Upper lobe of left lung (tissue), 4 donors: ENCODE data around the gene SRI.

Experiments
- POLR2A ChIP-seq, 4 donors: fragments of 450-650 bp; IDR thresholded peaks; one replicate each; pipeline ENCODE4 v1.5.1; 2016 to 2017; ENCODE audit warnings: antibody characterized with exemption in 4 of 4, mild to moderate bottlenecking in 2 of 4
- TF ChIP-seq, protein P1 (sequence below), 6 experiments: fragments of 450-650 bp in 4 of 6; fragments of 200-600 bp in 2 of 6; sonication (generic) in 2 of 6; IDR thresholded peaks; one replicate each; pipeline ENCODE4 v1.5.1; 2016 to 2019; ENCODE audit warnings: antibody characterized with exemption in 6 of 6

DNA sequence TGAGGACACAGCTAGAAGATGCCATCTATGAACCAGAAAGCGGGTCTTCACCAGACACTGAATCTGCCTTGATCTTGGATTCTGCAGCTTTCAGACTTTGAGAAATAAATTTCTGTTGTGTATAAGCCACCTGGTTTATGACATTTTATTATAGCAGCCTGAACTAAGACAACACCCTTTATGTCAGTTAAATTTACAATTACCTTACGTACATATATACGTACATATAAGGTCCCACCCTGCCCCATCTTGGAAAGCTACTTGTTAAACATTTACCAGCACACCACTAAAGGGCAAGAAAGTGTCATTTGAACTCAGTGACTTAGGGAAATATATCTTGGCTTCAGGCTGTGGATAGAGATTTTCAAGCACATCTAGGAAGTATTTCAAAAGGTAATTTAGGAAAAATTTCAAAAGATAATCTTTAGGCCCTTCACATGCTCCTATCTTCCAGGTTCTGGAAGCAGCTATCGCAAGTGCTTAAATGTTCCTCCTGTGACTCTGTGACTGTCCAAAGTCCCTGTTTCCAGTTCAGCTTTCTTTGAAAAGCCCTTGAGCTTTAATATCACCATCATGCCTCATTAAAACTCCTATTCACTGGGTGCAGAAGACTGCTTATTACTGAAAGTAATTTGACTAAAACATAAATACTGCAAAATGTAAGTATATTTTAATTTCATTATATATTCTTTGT is 9.6 kb upstream of the SRI start:
- TF ChIP-seq, protein P1, sequence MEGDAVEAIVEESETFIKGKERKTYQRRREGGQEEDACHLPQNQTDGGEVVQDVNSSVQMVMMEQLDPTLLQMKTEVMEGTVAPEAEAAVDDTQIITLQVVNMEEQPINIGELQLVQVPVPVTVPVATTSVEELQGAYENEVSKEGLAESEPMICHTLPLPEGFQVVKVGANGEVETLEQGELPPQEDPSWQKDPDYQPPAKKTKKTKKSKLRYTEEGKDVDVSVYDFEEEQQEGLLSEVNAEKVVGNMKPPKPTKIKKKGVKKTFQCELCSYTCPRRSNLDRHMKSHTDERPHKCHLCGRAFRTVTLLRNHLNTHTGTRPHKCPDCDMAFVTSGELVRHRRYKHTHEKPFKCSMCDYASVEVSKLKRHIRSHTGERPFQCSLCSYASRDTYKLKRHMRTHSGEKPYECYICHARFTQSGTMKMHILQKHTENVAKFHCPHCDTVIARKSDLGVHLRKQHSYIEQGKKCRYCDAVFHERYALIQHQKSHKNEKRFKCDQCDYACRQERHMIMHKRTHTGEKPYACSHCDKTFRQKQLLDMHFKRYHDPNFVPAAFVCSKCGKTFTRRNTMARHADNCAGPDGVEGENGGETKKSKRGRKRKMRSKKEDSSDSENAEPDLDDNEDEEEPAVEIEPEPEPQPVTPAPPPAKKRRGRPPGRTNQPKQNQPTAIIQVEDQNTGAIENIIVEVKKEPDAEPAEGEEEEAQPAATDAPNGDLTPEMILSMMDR (IDR thresholded peaks at IDR 0.05) = no peak
- no peak for TF ChIP-seq POLR2A (IDR thresholded peaks at IDR 0.05)
